GM21526 (cell line): ENCODE data around the gene RBM26.

Experiments
- ATAC-seq: cut with Tn5 transposase; IDR thresholded peaks from one replicate; pipeline ENCODE4 v1.9.1; 2021; ENCODE audit warnings: moderate library complexity; ENCODE audit not compliant: unreplicated experiment, low FRiP score

The RBM26 gene

GRCh38 chr13:79423801-79424642 lies 18.0 kb upstream of the RBM26 start:
- ATAC-seq = peak; percentile 83

GRCh38 chr13:79423340-79423739 lies 17.3 kb upstream of the RBM26 start:
- ATAC-seq = no peak

- ATAC-seq = no peak
Observed at GRCh38 chr13:79419365-79419764, 13.3 kb upstream of the RBM26 start.

- ATAC-seq = no peak
Observed at GRCh38 chr13:79417741-79418140, 11.7 kb upstream of the RBM26 start.

GRCh38 chr13:79413521-79413920 lies 7.5 kb upstream of the RBM26 start:
- no peak for ATAC-seq

GRCh38 chr13:79409828-79410227 lies 3.8 kb upstream of the RBM26 start:
- no peak for ATAC-seq

- no peak for ATAC-seq
Observed at GRCh38 chr13:79407349-79407979, 1.4 kb upstream of the RBM26 start.

GRCh38 chr13:79406597-79406908 lies 498 bp upstream of the RBM26 start:
- ATAC-seq = peak; percentile 19

- peak; percentile 42 for ATAC-seq
Observed at GRCh38 chr13:79405501-79405830, 589 bp downstream of the RBM26 start.

GRCh38 chr13:79404985-79405384 lies 1.1 kb downstream of the RBM26 start:
- no peak for ATAC-seq

GRCh38 chr13:79404361-79404760 lies 1.7 kb downstream of the RBM26 start:
- no peak for ATAC-seq

GRCh38 chr13:79403113-79403512 lies 2.9 kb downstream of the RBM26 start:
- ATAC-seq = no peak

GRCh38 chr13:79402679-79403078 lies 3.4 kb downstream of the RBM26 start:
- ATAC-seq = no peak

GRCh38 chr13:79402074-79402635 lies 3.9 kb downstream of the RBM26 start:
- no peak for ATAC-seq

- ATAC-seq = peak; percentile 41
Observed at GRCh38 chr13:79401259-79402070, 4.6 kb downstream of the RBM26 start.

GRCh38 chr13:79398915-79399314 lies 7.1 kb downstream of the RBM26 start:
- no peak for ATAC-seq

GRCh38 chr13:79398127-79398526 lies 7.9 kb downstream of the RBM26 start:
- no peak for ATAC-seq

GRCh38 chr13:79395881-79396280 lies 10.2 kb downstream of the RBM26 start:
- no peak for ATAC-seq

- ATAC-seq = peak; percentile 86
Observed at GRCh38 chr13:79393564-79394249, 12.3 kb downstream of the RBM26 start.

- no peak for ATAC-seq
Observed at GRCh38 chr13:79392882-79393563, 13.0 kb downstream of the RBM26 start.
